PC-3 (cell line): Measurements from ENCODE around the gene GRID2IP. TPM values are rescaled to one million over a fixed set of nuclear protein-coding genes. Genes with fewer than 3 reads are reported as not detected.

Source experiments
- ATAC-seq: fragments of 200-7000 bp; cut with Tn5 transposase; 2 replicates; pipeline ENCODE4 v1.9.1; 2020; ENCODE audit warnings: mild to moderate bottlenecking, moderate library complexity
- BruUV-seq: library from RNA; stranded (reverse); fragments of 400-500 nt; replicated peaks from 2 replicates; lab custom pipeline; 2021; lab: Mats Ljungman, UMichigan
- CTCF ChIA-PET: fragments of 300-600 bp; sonication (Branson Sonifier 250); formaldehyde crosslinking; loops from one replicate; lab custom pipeline; 2022; ENCODE audit warnings: antibody characterized with exemption; lab: Charles Lee
- POLR2A ChIA-PET: fragments of 300-600 bp; sonication (Branson Sonifier 250); formaldehyde crosslinking; loops from one replicate; lab custom pipeline; 2022; ENCODE audit warnings: antibody characterized with exemption; ENCODE audit not compliant: unreplicated experiment; lab: Charles Lee
- DNase-seq: peaks from one replicate; pipeline ENCODE4 v3.0.0-alpha.2; 2015
- H2AFZ ChIP-seq: fragments of 300-600 bp; sonication (generic); 2 replicates; pipeline ENCODE4 v1.6.0; 2016; ENCODE audit warnings: antibody characterized with exemption, low read length
- H3F3A ChIP-seq: fragments of 300-600 bp; sonication (generic); one replicate; pipeline ENCODE4 v1.6.0; 2017; ENCODE audit warnings: antibody characterized with exemption, low read length, control low read depth, mild to moderate bottlenecking; ENCODE audit not compliant: unreplicated experiment
- H3K27ac ChIP-seq: fragments of 300-600 bp; sonication (generic); 2 replicates; pipeline ENCODE4 v1.5.1; 2016; ENCODE audit warnings: mild to moderate bottlenecking, low read length
- H3K27me3 ChIP-seq: fragments of 300-600 bp; sonication (generic); 2 replicates; pipeline ENCODE4 v1.6.1; 2016; ENCODE audit warnings: low read length, mixed read lengths
- H3K36me3 ChIP-seq: fragments of 300-600 bp; sonication (generic); 2 replicates; pipeline ENCODE4 v1.6.1; 2016; ENCODE audit warnings: low read depth, mixed run types, low read length, mixed read lengths
- H3K4me1 ChIP-seq: fragments of 300-600 bp; sonication (generic); 2 replicates; pipeline ENCODE4 v1.5.1; 2016; ENCODE audit warnings: low read length; ENCODE audit not compliant: insufficient read depth
- H3K4me2 ChIP-seq: fragments of 300-600 bp; sonication (generic); 2 replicates; pipeline ENCODE4 v1.6.0; 2016; ENCODE audit warnings: low read length
- H3K4me3 ChIP-seq: fragments of 300-600 bp; sonication (generic); 2 replicates; pipeline ENCODE4 v1.5.1; 2016; ENCODE audit warnings: mild to moderate bottlenecking, low read length, mixed read lengths
- H3K79me2 ChIP-seq: fragments of 300-600 bp; sonication (generic); 2 replicates; pipeline ENCODE4 v1.6.1; 2017; ENCODE audit warnings: low read length, mixed read lengths
- H3K9ac ChIP-seq: fragments of 300-600 bp; sonication (generic); 2 replicates; pipeline ENCODE4 v1.6.0; 2016; ENCODE audit warnings: mild to moderate bottlenecking, low read length
- H3K9me2 ChIP-seq: fragments of 300-600 bp; sonication (generic); replicated peaks from 2 replicates; pipeline ENCODE4 v1.6.1; 2016; ENCODE audit warnings: mixed run types, low read length, mixed read lengths
- H3K9me3 ChIP-seq: fragments of 300-600 bp; sonication (generic); 2 replicates; pipeline ENCODE4 v1.6.1; 2016; ENCODE audit warnings: low read length, mixed read lengths
- H4K20me1 ChIP-seq: fragments of 300-600 bp; sonication (generic); 2 replicates; pipeline ENCODE4 v1.6.1; 2016; ENCODE audit warnings: low read length, mixed read lengths
- CTCF ChIP-seq: fragments of 300-600 bp; sonication (generic); conservative IDR thresholded peaks from 2 replicates; pipeline ENCODE4 v1.5.1; 2017; ENCODE audit warnings: antibody characterized with exemption, low read depth, mild to moderate bottlenecking, low read length
- EZH2 ChIP-seq: fragments of 300-600 bp; sonication (generic); IDR thresholded peaks from one replicate; pipeline ENCODE4 v1.6.1; 2017; ENCODE audit warnings: antibody characterized with exemption, mild to moderate bottlenecking, low read length; ENCODE audit not compliant: unreplicated experiment
- EZH2phosphoT487 ChIP-seq: fragments of 300-600 bp; sonication (generic); IDR thresholded peaks from 2 replicates; pipeline ENCODE4 v1.6.1; 2018; ENCODE audit warnings: mild to moderate bottlenecking, antibody characterized with exemption, low read length, borderline replicate concordance
- intact Hi-C: fragments of 100-400 bp; cut with micrococcal nuclease; formaldehyde crosslinking; loops from 2 replicates; pipeline ENCODE4 v1.9.0; 2023
- total RNA-seq: library from RNA; depleted of rRNA; stranded (reverse); fragments of >200 nt; gene quantifications from 2 replicates; pipeline ENCODE4 v1.2.3, GENCODE V29; 2014

Gene GRID2IP
- total RNA-seq, 1 experiment from 2014 or later = not detected

GRCh38 chr7:6563936-6564770 lies 12.9 kb upstream of the GRID2IP start:
- no peaks in the 10 kb centered on the region for H4K20me1 ChIP-seq
- no peak overlapping the region for H3K27ac ChIP-seq
- ChIA-PET POLR2A (no interaction called here), CTCF (no interaction called here)
- DNase-seq (no peak), ATAC-seq (no peak)
- no peak overlapping the region for H3K4me3 ChIP-seq
- TF ChIP-seq EZH2 (no peak), CTCF (no peak)
- no peaks in the 10 kb centered on the region for H3K9me2 ChIP-seq
- H2AFZ ChIP-seq = no peak overlapping the region
- H3K4me2 ChIP-seq = no peak overlapping the region
- H3K36me3 ChIP-seq = no peaks in the 10 kb centered on the region
- H3K9ac ChIP-seq = no peak overlapping the region
- no TSS peak for BruUV-seq
- no peaks in the 10 kb centered on the region for H3F3A ChIP-seq
- intact Hi-C loops = no loop called here
- H3K27me3 ChIP-seq = no peaks in the 10 kb centered on the region
- no peaks in the 10 kb centered on the region for H3K79me2 ChIP-seq
- no peaks in the 10 kb centered on the region for H3K4me1 ChIP-seq
- H3K9me3 ChIP-seq = no peaks in the 10 kb centered on the region

GRCh38 chr7:6562106-6562505 lies 10.8 kb upstream of the GRID2IP start:
- Histone ChIP-seq H3K4me2 (no peak overlapping the region), H3K27ac (no peak overlapping the region), H3K9ac (no peak overlapping the region), H2AFZ (no peak overlapping the region), H3K4me3 (no peak overlapping the region), H3K27me3 (no peaks in the 10 kb centered on the region), H3K9me3 (no peaks in the 10 kb centered on the region), H3K36me3 (no peaks in the 10 kb centered on the region), H3F3A (no peaks in the 10 kb centered on the region), H3K9me2 (no peaks in the 10 kb centered on the region), H4K20me1 (no peaks in the 10 kb centered on the region), H3K79me2 (no peaks in the 10 kb centered on the region), H3K4me1 (no peaks in the 10 kb centered on the region)
- DNase-seq (no peak), ATAC-seq (no peak)
- POLR2A ChIA-PET = no interaction called here
- BruUV-seq = no TSS peak
- intact Hi-C loops = no loop called here
- TF ChIP-seq EZH2phosphoT487 = no peak
- no peak for TF ChIP-seq EZH2
- no peak for TF ChIP-seq CTCF
- CTCF ChIA-PET = no interaction called here

GRCh38 chr7:6559896-6560295 lies 8.6 kb upstream of the GRID2IP start:
- CTCF ChIA-PET = interaction anchor here (0.6 kb wide), 1 partner anchor 46 kb away, joined by 6 read pairs; no protein-coding TSS in a partner anchor
- no peaks in the 10 kb centered on the region for H3K36me3 ChIP-seq
- TF ChIP-seq CTCF (no peak), EZH2phosphoT487 (no peak), EZH2 (no peak)
- no peak overlapping the region for H2AFZ ChIP-seq
- no peaks in the 10 kb centered on the region for H4K20me1 ChIP-seq
- POLR2A ChIA-PET = no interaction called here
- no peak overlapping the region for H3K9ac ChIP-seq
- DNase-seq (no peak), ATAC-seq (no peak)
- no peaks in the 10 kb centered on the region for H3F3A ChIP-seq
- H3K9me2 ChIP-seq = no peaks in the 10 kb centered on the region
- H3K4me1 ChIP-seq = no peaks in the 10 kb centered on the region
- H3K9me3 ChIP-seq = no peaks in the 10 kb centered on the region
- H3K27ac ChIP-seq = no peak overlapping the region
- H3K79me2 ChIP-seq = no peaks in the 10 kb centered on the region
- intact Hi-C loops = no loop called here
- no TSS peak for BruUV-seq
- H3K4me3 ChIP-seq = no peak overlapping the region
- no peak overlapping the region for H3K4me2 ChIP-seq
- no peaks in the 10 kb centered on the region for H3K27me3 ChIP-seq
